Neuronal stem cell (in vitro differentiated cells): ENCODE data around the gene FBL. TPM values are rescaled to one million over a fixed set of nuclear protein-coding genes. Genes with fewer than 3 reads are reported as not detected.

Experiments
- DNase-seq: peaks from one replicate; pipeline ENCODE4 v3.0.0-alpha.2; 2013; ENCODE audit warnings: low spot score
- H2AFZ ChIP-seq: one replicate; pipeline ENCODE4 v1.6.1; 2013; ENCODE audit warnings: mild to moderate bottlenecking, low read length, inconsistent platforms
- H2AK5ac ChIP-seq: 2 replicates; pipeline ENCODE4 v1.6.1; 2013; ENCODE audit warnings: low read depth, mild to moderate bottlenecking, inconsistent platforms, low read length, moderate library complexity, mixed read lengths
- H2BK120ac ChIP-seq: 2 replicates; pipeline ENCODE4 v1.6.1; 2013; ENCODE audit warnings: low read depth, mild to moderate bottlenecking, inconsistent platforms, low read length, moderate library complexity, mixed read lengths
- H2BK12ac ChIP-seq: one replicate; pipeline ENCODE4 v1.6.1; 2013; ENCODE audit warnings: low read length, inconsistent platforms
- H2BK15ac ChIP-seq: 2 replicates; pipeline ENCODE4 v1.6.1; 2013; ENCODE audit warnings: mild to moderate bottlenecking, low read length, inconsistent platforms, mixed read lengths
- H2BK5ac ChIP-seq: one replicate; pipeline ENCODE4 v1.6.1; 2013; ENCODE audit warnings: inconsistent platforms, mild to moderate bottlenecking, low read length, moderate library complexity
- H3K14ac ChIP-seq: one replicate; pipeline ENCODE4 v1.6.1; 2013; ENCODE audit warnings: low read length, inconsistent platforms
- H3K18ac ChIP-seq: 2 replicates; pipeline ENCODE4 v1.6.1; 2013; ENCODE audit warnings: low read length, inconsistent platforms
- H3K23ac ChIP-seq: 2 replicates; pipeline ENCODE4 v1.6.1; 2013; ENCODE audit warnings: low read depth, mild to moderate bottlenecking, mixed read lengths, low read length, inconsistent platforms; ENCODE audit not compliant: poor library complexity
- H3K27ac ChIP-seq: replicated peaks from 3 replicates; pipeline ENCODE4 v1.5.1; 2013; ENCODE audit warnings: low read length, inconsistent platforms
- H3K27me3 ChIP-seq, 3 experiments: 2 replicates each; pipeline ENCODE4 v1.6.1; 2013; ENCODE audit warnings: low read length in 3 of 3, mild to moderate bottlenecking in 2 of 3, inconsistent platforms in 1 of 3, low read depth in 1 of 3, mixed read lengths in 1 of 3, moderate library complexity in 1 of 3; ENCODE audit not compliant: control insufficient read depth in 3 of 3, insufficient read depth in 3 of 3
- H3K36me3 ChIP-seq, 2 donors: replicated peaks in 1 of 2; 2 replicates each; pipeline ENCODE4 v1.6.1; 2013; ENCODE audit warnings: low read length in 2 of 2; ENCODE audit not compliant: control insufficient read depth in 2 of 2, insufficient read depth in 2 of 2
- H3K4ac ChIP-seq: 2 replicates; pipeline ENCODE4 v1.6.1; 2013; ENCODE audit warnings: inconsistent platforms, mild to moderate bottlenecking, low read length, moderate library complexity
- H3K4me1 ChIP-seq, 2 donors: 1 replicate in 1 of 2; 2 replicates in 1 of 2; pipeline ENCODE4 v1.6.1; 2013; ENCODE audit warnings: low read length in 2 of 2, low read depth in 1 of 2; ENCODE audit not compliant: control insufficient read depth in 2 of 2, insufficient read depth in 1 of 2
- H3K4me2 ChIP-seq: one replicate; pipeline ENCODE4 v1.6.1; 2013; ENCODE audit warnings: mild to moderate bottlenecking, low read length, inconsistent platforms; ENCODE audit not compliant: insufficient read depth, poor library complexity, severe bottlenecking
- H3K4me3 ChIP-seq, 2 donors: 2 replicates each; pipeline ENCODE4 v1.5.1; 2013; ENCODE audit warnings: low read length in 2 of 2, mild to moderate bottlenecking in 2 of 2, inconsistent platforms in 1 of 2, moderate library complexity in 1 of 2
- H3K79me1 ChIP-seq: one replicate; pipeline ENCODE4 v1.6.1; 2013; ENCODE audit warnings: low read depth, mild to moderate bottlenecking, inconsistent platforms, low read length, moderate library complexity
- H3K9ac ChIP-seq: one replicate; pipeline ENCODE4 v1.6.1; 2013; ENCODE audit warnings: mild to moderate bottlenecking, low read depth, low read length, inconsistent platforms; ENCODE audit not compliant: poor library complexity
- H3K9me3 ChIP-seq, 2 donors: replicated peaks in 1 of 2; 2 replicates each; pipeline versions ENCODE3 to v1.6.1; 2013; ENCODE audit warnings: low read length in 2 of 2, mild to moderate bottlenecking in 2 of 2, inconsistent platforms in 1 of 2, low read depth in 1 of 2, mixed read lengths in 1 of 2, moderate library complexity in 1 of 2; ENCODE audit not compliant: control insufficient read depth in 2 of 2, insufficient read depth in 1 of 2
- H4K8ac ChIP-seq: one replicate; pipeline ENCODE4 v1.6.1; 2013; ENCODE audit warnings: low read depth, mild to moderate bottlenecking, inconsistent platforms, low read length, moderate library complexity
- H4K91ac ChIP-seq: one replicate; pipeline ENCODE4 v1.6.1; 2013; ENCODE audit warnings: low read length, low read depth, mild to moderate bottlenecking, inconsistent platforms; ENCODE audit not compliant: poor library complexity
- WGBS, 2 donors: extraction: QIAGEN DNeasy Blood & Tissue Kit; methylation state at CpG; one replicate each; pipeline ENCODE4 v1.1.7; 2013; ENCODE audit warnings: missing lambda C conversion rate in 2 of 2, mixed read lengths in 1 of 2; ENCODE audit not compliant: insufficient read length in 2 of 2, insufficient replicate concordance in 1 of 2; ENCODE audit errors: extremely low coverage in 2 of 2; 5-methylcytosine and 5-hydroxymethylcytosine counted together
- small RNA-seq: library from polyadenylated mRNA; stranded (forward); fragments of <200 nt; extraction: miRNeasy Mini kit (QIAGEN cat#:217004); gene quantifications from one replicate; pipeline ENCODE3, GENCODE V24; 2013; ENCODE audit not compliant: insufficient read depth

FBL gene

GRCh38 chr19:39795001-39795400 is 51.2 kb downstream of the FBL start:
- H3K9me3 ChIP-seq = no peaks in the 10 kb centered on the region
- no peak overlapping the region for H2BK12ac ChIP-seq
- H3K36me3 ChIP-seq = no peaks in the 10 kb centered on the region
- H3K4ac ChIP-seq = no peak overlapping the region
- no peak overlapping the region for H2BK5ac ChIP-seq
- DNase-seq = no peak
- H4K8ac ChIP-seq = no peak overlapping the region
- H4K91ac ChIP-seq = no peak overlapping the region
- H3K27me3 ChIP-seq = peaks cover 0 to 30% (median 0%) of the 10 kb centered on the region in 3 experiments
- H3K14ac ChIP-seq = no peak overlapping the region
- no peak overlapping the region for H3K4me2 ChIP-seq
- H3K79me1 ChIP-seq = no peaks in the 10 kb centered on the region
- H2BK120ac ChIP-seq = no peak overlapping the region
- no peak overlapping the region for H2BK15ac ChIP-seq
- H2AK5ac ChIP-seq = no peak overlapping the region
- H3K9ac ChIP-seq = no peak overlapping the region
- H3K23ac ChIP-seq = no peak overlapping the region
- no CpG with 5 or more reads among the region's 5 CpGs for WGBS, 2 donors
- no peak overlapping the region for H2AFZ ChIP-seq
- H3K18ac ChIP-seq = no peak overlapping the region
- no peak overlapping the region for H3K4me3 ChIP-seq
- no peaks in the 10 kb centered on the region for H3K4me1 ChIP-seq
- H3K27ac ChIP-seq = no peak overlapping the region

GRCh38 chr19:39792999-39793546 is 53.1 kb downstream of the FBL start:
- H3K18ac ChIP-seq = peak overlapping the region; percentile 84
- no peak overlapping the region for H3K27ac ChIP-seq
- peak; percentile 83 for DNase-seq
- H2BK15ac ChIP-seq = no peak overlapping the region
- no peak overlapping the region for H3K23ac ChIP-seq
- peak overlapping the region; percentile 80 for H3K9ac ChIP-seq
- H3K14ac ChIP-seq = no peak overlapping the region
- no peak overlapping the region for H2BK120ac ChIP-seq
- H3K4me3 ChIP-seq = peak overlapping the region; percentile 46 to 84
- no peaks in the 10 kb centered on the region for H3K79me1 ChIP-seq
- no peaks in the 10 kb centered on the region for H3K36me3 ChIP-seq
- no peaks in the 10 kb centered on the region for H3K4me1 ChIP-seq
- peak overlapping the region; percentile 64 for H3K4me2 ChIP-seq
- no peak overlapping the region for H2BK12ac ChIP-seq
- peak overlapping the region; percentile 94 for H2AFZ ChIP-seq
- no peak overlapping the region for H4K8ac ChIP-seq
- WGBS, 2 donors = no CpG with 5 or more reads among the region's 17 CpGs
- no peak overlapping the region for H2AK5ac ChIP-seq
- H3K9me3 ChIP-seq = no peaks in the 10 kb centered on the region
- no peak overlapping the region for H3K4ac ChIP-seq
- H3K27me3 ChIP-seq = peaks cover 0 to 21% (median 0%) of the 10 kb centered on the region in 3 experiments
- no peak overlapping the region for H4K91ac ChIP-seq
- H2BK5ac ChIP-seq = no peak overlapping the region

GRCh38 chr19:39788244-39788643 is 57.9 kb downstream of the FBL start:
- no peak overlapping the region for H3K27ac ChIP-seq
- no peak overlapping the region for H3K9ac ChIP-seq
- H4K8ac ChIP-seq = no peak overlapping the region
- H3K4me3 ChIP-seq = no peak overlapping the region
- peaks cover 0 to 4% of the 10 kb centered on the region in 2 donors for H3K9me3 ChIP-seq
- DNase-seq = no peak
- H2AK5ac ChIP-seq = no peak overlapping the region
- H2BK15ac ChIP-seq = no peak overlapping the region
- no peak overlapping the region for H3K23ac ChIP-seq
- H4K91ac ChIP-seq = no peak overlapping the region
- no peak overlapping the region for H2BK120ac ChIP-seq
- no peaks in the 10 kb centered on the region for H3K36me3 ChIP-seq
- no peak overlapping the region for H3K18ac ChIP-seq
- H3K79me1 ChIP-seq = no peaks in the 10 kb centered on the region
- H3K14ac ChIP-seq = no peak overlapping the region
- H3K4me1 ChIP-seq = no peaks in the 10 kb centered on the region
- H2BK5ac ChIP-seq = no peak overlapping the region
- no peak overlapping the region for H3K4ac ChIP-seq
- no peak overlapping the region for H3K4me2 ChIP-seq
- H3K27me3 ChIP-seq = peaks cover 0 to 5% (median 0%) of the 10 kb centered on the region in 3 experiments
- H2AFZ ChIP-seq = no peak overlapping the region
- H2BK12ac ChIP-seq = no peak overlapping the region

Small RNA genes lying within 50 kb of the gene (small RNA-seq; reads per million reads assigned to genes)
- not detected for gene MIR6719
